Activated naive CD8-positive, alpha-beta T cell (primary cell): Measurements from ENCODE around the gene DNAH6.
"Not testable (repeated sequence)": the region's sequence is repeated elsewhere in the genome, so short reads cannot be mapped to it uniquely, and the experiment has no call there.

ENCODE experiments used
- H3K27ac Mint-ChIP-seq: one replicate; pipeline ENCODE4 v1.8.0; 2021; ENCODE audit warnings: mixed read lengths
- H3K27me3 Mint-ChIP-seq: one replicate; pipeline ENCODE4 v1.8.0; 2021; ENCODE audit warnings: mixed read lengths
- H3K36me3 Mint-ChIP-seq: one replicate; pipeline ENCODE4 v1.8.0; 2021; ENCODE audit warnings: mixed read lengths
- H3K4me1 Mint-ChIP-seq: one replicate; pipeline ENCODE4 v1.8.0; 2021; ENCODE audit warnings: low read depth, mixed read lengths
- H3K4me3 Mint-ChIP-seq: one replicate; pipeline ENCODE4 v1.8.0; 2021; ENCODE audit warnings: mild to moderate bottlenecking, mixed read lengths
- H3K9me3 Mint-ChIP-seq: one replicate; pipeline ENCODE4 v1.8.0; 2021; ENCODE audit warnings: low read depth, mixed read lengths

Gene DNAH6, protein sequence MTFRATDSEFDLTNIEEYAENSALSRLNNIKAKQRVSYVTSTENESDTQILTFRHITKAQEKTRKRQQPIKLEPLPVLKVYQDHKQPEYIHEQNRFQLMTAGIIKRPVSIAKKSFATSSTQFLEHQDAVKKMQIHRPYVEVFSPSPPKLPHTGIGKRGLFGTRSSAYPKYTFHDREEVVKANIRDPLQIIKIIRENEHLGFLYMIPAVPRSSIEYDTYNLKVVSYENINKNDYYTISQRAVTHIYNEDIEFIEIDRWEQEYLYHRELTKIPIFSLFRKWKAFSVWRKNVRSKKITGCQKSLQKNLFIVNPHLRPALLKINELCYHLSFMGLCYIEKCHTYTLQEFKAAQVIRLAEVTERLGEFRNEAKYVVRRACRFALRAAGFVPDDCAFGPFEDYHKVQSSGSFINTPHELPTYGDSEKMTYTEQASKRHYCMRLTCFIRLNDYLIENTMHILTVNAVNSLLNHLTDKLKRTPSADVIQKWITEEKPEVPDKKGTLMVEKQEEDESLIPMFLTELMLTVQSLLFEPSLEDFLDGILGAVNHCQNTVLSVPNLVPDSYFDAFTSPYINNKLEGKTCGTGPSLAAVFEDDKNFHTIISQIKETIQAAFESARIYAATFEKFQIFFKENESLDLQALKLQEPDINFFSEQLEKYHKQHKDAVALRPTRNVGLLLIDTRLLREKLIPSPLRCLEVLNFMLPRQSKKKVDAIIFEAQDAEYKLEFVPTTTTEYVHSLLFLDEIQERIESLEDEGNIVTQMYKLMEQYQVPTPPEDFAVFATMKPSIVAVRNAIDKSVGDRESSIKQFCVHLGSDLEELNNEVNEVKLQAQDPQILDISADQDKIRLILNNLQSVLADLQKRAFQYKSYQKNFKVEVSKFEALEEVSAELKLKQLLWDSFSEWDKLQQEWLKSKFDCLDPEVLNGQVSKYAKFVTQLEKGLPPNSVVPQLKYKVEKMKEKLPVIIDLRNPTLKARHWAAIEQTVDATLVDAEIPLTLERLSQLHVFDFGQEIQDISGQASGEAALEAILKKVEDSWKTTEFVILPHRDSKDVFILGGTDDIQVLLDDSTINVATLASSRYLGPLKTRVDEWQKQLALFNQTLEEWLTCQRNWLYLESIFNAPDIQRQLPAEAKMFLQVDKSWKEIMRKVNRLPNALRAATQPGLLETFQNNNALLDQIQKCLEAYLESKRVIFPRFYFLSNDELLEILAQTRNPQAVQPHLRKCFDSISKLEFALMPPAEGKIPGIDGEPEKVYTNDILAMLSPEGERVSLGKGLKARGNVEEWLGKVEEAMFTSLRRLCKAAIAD (N-terminal part only)

DNA sequence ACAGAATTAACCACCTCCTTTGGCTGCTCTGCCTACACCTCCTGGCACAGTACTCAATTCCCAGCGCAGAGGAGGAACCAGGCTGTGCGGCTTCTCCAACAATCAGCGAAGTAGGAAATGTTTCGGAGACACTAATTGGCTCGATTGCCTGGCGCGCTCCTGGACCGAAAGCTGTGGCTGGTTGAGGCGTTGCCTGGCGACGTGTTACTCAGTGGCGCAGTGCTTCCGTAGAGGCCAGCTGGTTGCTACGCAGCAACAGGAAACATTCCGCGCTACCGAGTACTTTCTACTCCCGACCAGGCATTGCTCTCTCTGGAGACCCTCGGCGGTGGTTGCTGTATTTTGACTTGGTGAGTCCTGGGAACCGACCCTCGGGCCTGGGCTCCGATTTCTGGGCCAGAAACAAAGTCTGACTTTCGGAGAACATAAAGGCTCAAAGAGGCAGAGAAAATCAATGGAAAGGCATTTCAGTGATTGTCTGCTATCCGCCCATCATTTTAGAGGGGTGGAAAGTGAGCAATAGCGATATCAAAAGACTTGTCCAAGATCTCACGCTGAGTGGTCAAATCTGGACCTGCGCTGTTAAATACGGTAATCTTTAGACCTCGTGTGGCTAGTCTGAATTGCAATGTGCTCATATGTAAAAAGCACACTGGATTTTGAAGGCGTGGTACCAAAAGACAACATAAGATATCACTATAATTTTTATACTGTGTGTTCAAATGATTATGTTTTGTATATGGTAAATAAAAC, at the start of gene DNAH6:
DNAH6 (plus strand) TSS at position 265 of the 753 bp plus-strand sequence. CDS start 1,329 bp downstream, outside the sequence.
- Mint-ChIP-seq H3K4me1 (peaks cover 35% of the 10 kb centered on the region), H3K27ac (no peak within 1 kb of the TSS), H3K27me3 (no peaks in the 10 kb centered on the region), H3K9me3 (peaks cover 11% of the 10 kb centered on the region), H3K36me3 (peaks cover 5% of the 10 kb centered on the region), H3K4me3 (peak within 1 kb of the TSS; percentile 91)

DNA sequence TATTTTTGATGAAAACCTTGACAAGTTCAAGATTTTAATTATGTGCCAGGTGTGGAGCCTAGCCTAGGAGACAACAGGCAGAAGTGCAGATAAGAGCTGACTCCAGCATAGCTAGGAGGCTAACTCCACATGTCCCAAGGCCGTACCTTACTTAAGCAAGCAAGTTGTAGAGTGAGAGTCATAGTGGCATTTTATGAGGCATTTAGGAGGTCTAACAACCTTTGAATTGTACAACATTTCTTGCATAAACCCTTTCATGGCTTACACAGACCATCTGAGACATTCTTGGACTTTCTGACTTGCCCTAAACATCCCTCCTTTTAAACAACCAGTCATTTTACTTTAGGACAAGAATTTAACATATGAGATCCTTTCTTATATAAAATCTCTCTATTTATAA, 48.9 kb upstream of the DNAH6 start:
- H3K27ac Mint-ChIP-seq: no peak overlapping the region
- no peaks in the 10 kb centered on the region for H3K4me1 Mint-ChIP-seq
- H3K4me3 Mint-ChIP-seq: no peak overlapping the region
- H3K36me3 Mint-ChIP-seq: peaks cover 8% of the 10 kb centered on the region
- H3K9me3 Mint-ChIP-seq: peaks cover 7% of the 10 kb centered on the region
- no peaks in the 10 kb centered on the region for H3K27me3 Mint-ChIP-seq

DNA sequence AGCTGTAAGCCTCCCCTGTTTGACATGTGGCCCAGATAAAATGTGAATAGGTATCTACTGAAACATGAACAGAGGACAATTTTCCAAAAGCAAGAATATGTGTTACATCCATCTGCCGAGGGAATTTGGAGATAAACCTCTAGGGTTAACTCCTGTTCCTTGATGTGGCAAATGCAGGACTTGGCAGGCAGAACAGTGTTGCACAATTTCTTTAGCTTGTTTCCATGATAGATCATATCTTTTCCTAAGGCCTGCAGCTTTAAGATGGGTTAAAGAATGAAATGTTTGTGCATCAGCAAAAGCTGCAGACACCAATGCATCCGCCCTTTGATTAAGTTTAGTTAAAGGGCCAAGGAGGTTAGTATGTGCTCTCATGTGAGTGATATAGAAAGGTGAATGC, 43.9 kb upstream of the DNAH6 start:
- not testable (repeated sequence) for H3K27ac Mint-ChIP-seq, H3K9me3 Mint-ChIP-seq, H3K4me3 Mint-ChIP-seq, H3K36me3 Mint-ChIP-seq, H3K4me1 Mint-ChIP-seq, H3K27me3 Mint-ChIP-seq

DNA sequence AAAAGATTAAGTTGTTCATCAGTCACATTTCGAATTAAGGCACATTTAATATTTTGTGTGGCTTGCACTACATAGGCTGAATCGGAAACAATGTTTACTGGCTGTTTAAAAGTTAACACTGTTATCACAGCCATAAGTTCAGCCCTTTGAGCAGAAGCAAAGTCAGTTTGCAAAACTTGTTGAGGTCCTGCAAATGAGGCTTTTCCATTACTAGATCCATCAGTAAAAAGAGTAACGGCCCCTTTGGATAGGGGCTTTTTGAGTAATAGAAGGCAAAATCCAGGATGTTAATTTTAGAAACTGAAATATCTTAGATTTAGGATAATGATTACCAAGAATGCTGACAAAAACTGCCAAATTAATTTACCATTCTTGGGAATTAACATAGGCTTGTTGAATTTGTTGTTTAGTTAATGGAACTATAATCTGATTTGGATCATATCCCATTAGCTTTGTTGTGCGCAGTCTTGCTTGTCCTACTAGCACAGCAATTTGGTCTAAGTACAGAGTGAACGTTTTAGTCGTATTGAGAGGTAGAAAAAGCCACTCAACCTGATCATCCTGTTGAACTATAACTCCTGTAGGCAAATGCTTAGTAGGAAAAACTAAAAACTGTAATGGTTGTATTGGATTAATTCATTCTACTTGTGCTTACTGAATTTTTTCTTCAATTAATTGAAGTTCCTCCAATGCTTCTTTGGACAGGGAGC, 43.3 kb upstream of the DNAH6 start:
- Mint-ChIP-seq H3K4me3 (no peak overlapping the region), H3K27me3 (peaks cover 4% of the 10 kb centered on the region), H3K27ac (no peak overlapping the region), H3K9me3 (peaks cover 11% of the 10 kb centered on the region), H3K36me3 (peaks cover 6% of the 10 kb centered on the region), H3K4me1 (no peaks in the 10 kb centered on the region)

DNA sequence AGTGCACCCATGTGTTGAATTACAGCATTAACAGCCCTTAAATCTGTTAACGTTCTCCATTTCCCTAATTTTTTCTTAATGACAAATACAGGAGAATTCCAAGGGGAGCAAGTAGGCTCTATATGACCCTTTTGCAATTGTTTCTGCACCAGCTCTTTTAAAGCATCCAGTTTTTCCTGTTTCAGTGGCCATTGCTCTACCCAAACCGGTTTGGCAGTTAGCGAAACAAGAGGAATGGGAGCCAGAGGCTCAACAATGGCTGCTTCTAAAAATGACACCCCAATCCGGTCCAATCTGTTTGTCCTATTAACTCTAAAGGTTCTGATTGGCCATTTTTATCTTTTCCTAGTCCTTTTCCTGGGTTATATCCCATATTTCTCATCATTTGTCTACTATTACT, 42.1 kb upstream of the DNAH6 start:
- H3K4me3 Mint-ChIP-seq: no peak overlapping the region
- H3K36me3 Mint-ChIP-seq: peaks cover 6% of the 10 kb centered on the region
- no peak overlapping the region for H3K27ac Mint-ChIP-seq
- H3K4me1 Mint-ChIP-seq: no peaks in the 10 kb centered on the region
- H3K27me3 Mint-ChIP-seq: peaks cover 4% of the 10 kb centered on the region
- H3K9me3 Mint-ChIP-seq: peaks cover 11% of the 10 kb centered on the region

DNA sequence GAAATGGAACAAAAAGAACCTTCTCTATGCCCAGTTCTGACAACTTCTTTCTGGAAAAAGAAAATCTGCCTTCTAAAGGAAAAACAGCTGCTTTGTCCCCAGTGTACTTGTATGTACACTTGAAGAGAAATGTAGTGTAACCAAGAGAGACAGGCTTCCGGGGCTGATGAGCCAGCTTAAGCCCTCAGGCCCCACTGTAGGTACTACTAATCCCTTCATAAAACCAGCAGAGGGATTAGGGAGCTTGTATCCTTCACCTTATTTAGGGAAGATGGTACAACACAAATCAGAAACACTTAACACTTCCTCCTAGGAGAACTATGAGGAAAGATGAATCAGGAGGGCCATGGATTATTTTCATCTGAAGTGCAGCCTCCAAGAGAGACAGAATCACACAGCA, 38.4 kb upstream of the DNAH6 start:
- Mint-ChIP-seq H3K4me3 (no peak overlapping the region), H3K27me3 (peaks cover 4% of the 10 kb centered on the region), H3K4me1 (peaks cover 18% of the 10 kb centered on the region)

DNA sequence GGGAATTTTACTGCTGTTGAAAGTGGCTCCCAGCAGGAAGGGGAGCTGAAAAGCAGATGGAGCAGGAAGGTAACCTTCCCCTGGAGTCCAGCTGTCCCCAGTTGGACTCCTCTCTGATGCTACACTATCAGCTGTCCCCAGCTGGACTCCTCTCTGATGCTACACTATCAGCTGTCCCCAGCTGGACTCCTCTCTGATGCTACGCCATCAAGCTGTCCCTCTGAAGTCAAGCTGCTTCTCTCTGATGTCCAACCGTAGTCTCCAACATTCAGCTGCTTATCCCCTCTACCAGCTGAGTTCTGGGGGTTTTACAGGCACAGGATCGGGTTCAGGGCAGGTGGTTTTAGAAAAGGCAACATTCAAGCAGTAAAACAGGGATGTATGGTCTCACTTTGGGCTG, 37.4 kb upstream of the DNAH6 start:
- Mint-ChIP-seq H3K36me3 (peaks cover 4% of the 10 kb centered on the region), H3K4me3 (no peak overlapping the region), H3K4me1 (peaks cover 18% of the 10 kb centered on the region), H3K27me3 (peaks cover 4% of the 10 kb centered on the region), H3K9me3 (peaks cover 11% of the 10 kb centered on the region), H3K27ac (no peak overlapping the region)

More for the DNA sequence above, 38.4 kb upstream of the DNAH6 start:
- no peak overlapping the region for H3K27ac Mint-ChIP-seq
- peaks cover 11% of the 10 kb centered on the region for H3K9me3 Mint-ChIP-seq
- peaks cover 4% of the 10 kb centered on the region for H3K36me3 Mint-ChIP-seq

DNA sequence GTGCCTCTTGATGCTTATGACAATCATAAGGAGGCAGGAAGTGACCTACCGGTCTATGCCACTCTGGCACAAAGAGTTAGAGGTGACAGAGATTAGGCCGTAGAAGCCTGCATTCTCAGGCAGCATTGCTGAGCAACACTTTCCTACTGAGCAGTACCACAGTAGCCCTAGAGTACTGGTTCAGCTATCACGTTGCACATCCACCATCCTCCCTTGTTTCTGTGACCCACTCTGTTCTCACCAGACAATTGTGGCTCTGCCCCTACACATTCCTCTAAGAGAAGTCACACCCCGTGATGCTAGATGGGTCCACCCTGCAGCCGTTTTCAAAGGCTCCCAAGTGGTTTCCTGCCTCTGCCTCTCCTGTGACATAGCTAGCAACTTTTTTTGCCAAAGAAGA, 34.6 kb upstream of the DNAH6 start:
- peaks cover 4% of the 10 kb centered on the region for H3K27me3 Mint-ChIP-seq
- peaks cover under 1% of the 10 kb centered on the region for H3K36me3 Mint-ChIP-seq
- peaks cover 8% of the 10 kb centered on the region for H3K9me3 Mint-ChIP-seq
- no peak overlapping the region for H3K4me3 Mint-ChIP-seq
- H3K4me1 Mint-ChIP-seq: peaks cover 18% of the 10 kb centered on the region
- peak overlapping the region; percentile 55 for H3K27ac Mint-ChIP-seq

DNA sequence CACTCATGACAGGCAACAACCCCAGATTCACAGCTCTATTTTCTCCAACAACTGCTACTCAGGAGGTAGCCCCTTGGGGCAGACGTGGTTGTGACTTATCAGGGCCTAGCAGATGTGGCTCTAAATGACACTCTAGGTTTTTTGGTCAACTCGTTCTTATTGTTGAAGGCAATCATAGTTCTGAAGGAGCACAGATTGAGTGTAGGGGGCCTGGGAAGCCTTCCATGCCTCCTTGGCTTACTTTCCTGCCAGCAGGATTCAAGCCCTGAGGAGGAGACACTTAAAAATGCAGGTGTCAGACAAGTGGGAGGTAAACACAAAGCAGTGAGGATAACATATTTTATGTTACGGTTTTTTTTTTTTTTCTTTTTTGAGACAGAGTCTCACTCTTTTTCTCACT, 33.7 kb upstream of the DNAH6 start:
- Mint-ChIP-seq H3K9me3 (peaks cover 4% of the 10 kb centered on the region), H3K4me3 (no peak overlapping the region), H3K27ac (no peak overlapping the region), H3K36me3 (no peaks in the 10 kb centered on the region), H3K4me1 (peaks cover 18% of the 10 kb centered on the region), H3K27me3 (peaks cover 4% of the 10 kb centered on the region)

DNA sequence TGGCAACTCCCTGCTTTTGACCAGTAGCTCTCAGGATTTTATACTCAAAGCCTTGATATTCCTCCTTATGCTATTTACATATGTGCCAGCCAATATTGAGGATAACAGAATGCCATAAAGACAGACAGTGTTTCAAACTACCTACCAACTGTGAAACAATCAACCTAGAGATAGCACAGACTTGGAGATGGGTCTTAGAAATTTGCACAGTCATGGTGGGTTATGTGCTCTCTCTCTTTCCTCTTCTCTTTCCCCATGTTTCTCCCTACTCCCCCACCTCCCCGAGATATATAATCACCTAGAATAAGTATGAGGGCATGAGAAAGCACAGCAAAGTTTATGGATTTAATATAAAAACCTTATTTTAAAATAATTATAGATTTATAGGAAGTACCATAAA, 33.0 kb upstream of the DNAH6 start:
- peaks cover 4% of the 10 kb centered on the region for H3K27me3 Mint-ChIP-seq
- no peak overlapping the region for H3K27ac Mint-ChIP-seq
- H3K4me1 Mint-ChIP-seq: peaks cover 18% of the 10 kb centered on the region
- no peaks in the 10 kb centered on the region for H3K36me3 Mint-ChIP-seq
- H3K4me3 Mint-ChIP-seq: no peak overlapping the region
- H3K9me3 Mint-ChIP-seq: no peaks in the 10 kb centered on the region

DNA sequence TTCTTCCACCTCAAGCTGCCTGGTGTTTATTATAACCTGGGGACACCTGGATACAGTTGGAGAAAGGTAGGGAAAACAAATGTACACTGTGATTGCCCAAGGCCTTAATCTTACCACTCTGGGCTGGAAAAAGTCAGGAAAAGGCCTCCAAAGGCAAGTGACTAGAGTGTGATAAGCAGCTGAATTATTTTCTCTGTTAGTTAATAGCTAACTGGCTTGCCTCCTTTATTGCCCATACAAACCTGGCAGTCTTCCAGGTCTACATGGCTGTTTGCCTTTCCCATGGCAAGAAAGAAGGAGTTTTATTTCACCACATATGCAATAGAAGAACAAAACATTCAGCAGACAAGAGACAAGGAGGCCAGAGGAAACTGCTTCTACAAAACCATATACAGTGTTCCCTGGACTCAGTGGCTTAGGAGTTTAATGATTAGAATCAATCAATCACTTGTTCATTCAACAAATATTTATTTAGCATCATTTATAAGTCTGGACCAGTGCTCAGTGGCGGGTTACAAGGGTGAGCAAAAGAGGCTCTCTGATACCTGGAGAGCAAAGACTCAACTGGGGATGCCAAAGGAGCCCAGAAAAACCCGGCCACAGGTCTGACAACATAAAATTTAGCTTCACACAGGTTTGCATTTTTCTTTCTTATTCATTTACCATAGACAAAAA, 29.7 kb upstream of the DNAH6 start:
- H3K27ac Mint-ChIP-seq: no peak overlapping the region
- no peak overlapping the region for H3K4me3 Mint-ChIP-seq
- no peaks in the 10 kb centered on the region for H3K9me3 Mint-ChIP-seq
- H3K27me3 Mint-ChIP-seq: peaks cover 4% of the 10 kb centered on the region
- no peaks in the 10 kb centered on the region for H3K36me3 Mint-ChIP-seq
- H3K4me1 Mint-ChIP-seq: peaks cover 11% of the 10 kb centered on the region

DNA sequence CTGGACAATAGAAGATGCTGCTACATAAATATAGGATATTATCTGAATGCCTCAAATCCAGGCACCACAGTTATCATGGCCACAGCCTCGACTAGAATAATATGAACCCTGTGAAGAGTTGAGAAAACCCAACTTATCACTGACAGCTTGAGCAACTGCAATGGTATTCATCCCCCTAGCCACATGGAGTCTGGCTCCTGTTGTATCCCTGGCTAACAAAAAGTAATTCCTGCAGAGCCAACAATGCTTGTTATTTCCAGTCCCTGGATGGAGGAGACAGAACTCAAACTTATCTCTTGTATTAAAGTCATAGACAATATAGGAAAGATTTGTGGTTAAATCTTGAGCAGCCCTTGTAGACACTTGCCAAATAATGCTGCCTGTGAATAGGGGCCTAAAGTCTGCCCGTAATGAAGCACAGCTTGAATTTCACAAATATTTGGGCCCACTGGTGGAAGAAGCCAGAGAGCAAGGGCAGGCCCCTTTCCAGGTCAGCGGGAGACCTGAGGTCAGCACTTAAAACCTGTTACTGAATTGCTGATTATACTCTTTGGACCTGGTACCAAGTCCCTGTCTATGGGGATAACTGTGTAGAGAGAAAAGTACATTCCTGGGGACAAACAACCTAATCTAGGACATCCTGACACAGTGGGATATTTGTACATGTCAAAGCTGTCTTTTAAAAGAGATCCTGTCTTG, 28.9 kb upstream of the DNAH6 start:
- H3K4me3 Mint-ChIP-seq: no peak overlapping the region
- peaks cover 3% of the 10 kb centered on the region for H3K4me1 Mint-ChIP-seq
- H3K9me3 Mint-ChIP-seq: no peaks in the 10 kb centered on the region
- H3K27me3 Mint-ChIP-seq: peaks cover 4% of the 10 kb centered on the region
- no peaks in the 10 kb centered on the region for H3K36me3 Mint-ChIP-seq
- no peak overlapping the region for H3K27ac Mint-ChIP-seq

DNA sequence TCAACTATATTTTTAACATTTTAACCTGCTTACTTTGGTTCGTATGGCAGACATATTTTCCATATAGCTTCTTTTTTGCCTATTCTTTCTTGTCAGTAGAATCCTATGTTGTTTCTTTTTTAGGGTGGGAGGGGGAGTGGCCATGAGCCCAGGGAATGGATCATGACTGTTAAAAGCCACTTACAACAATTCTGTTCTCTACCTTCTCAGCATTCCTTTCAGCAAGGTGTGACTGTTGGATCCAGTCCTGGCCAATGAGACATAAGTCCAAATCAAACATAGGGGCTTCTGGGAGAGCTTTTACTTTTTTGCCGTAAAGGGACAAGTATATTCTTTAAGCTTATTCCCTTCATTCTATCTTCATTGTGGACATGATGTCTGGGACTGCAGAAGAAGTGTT, 25.0 kb upstream of the DNAH6 start:
- Mint-ChIP-seq H3K4me3 (no peak overlapping the region), H3K4me1 (peaks cover 7% of the 10 kb centered on the region), H3K36me3 (no peaks in the 10 kb centered on the region), H3K27ac (no peak overlapping the region), H3K9me3 (no peaks in the 10 kb centered on the region), H3K27me3 (no peaks in the 10 kb centered on the region)
